GM21786 (cell line): ENCODE data around the gene KIFAP3.
A peak's percentile ranks its signal among the peaks of the same experiment; 100 is the strongest.

Source experiments
- ATAC-seq: cut with Tn5 transposase; IDR thresholded peaks from one replicate; pipeline ENCODE4 v1.9.1; 2021; ENCODE audit not compliant: unreplicated experiment

KIFAP3 gene

DNA sequence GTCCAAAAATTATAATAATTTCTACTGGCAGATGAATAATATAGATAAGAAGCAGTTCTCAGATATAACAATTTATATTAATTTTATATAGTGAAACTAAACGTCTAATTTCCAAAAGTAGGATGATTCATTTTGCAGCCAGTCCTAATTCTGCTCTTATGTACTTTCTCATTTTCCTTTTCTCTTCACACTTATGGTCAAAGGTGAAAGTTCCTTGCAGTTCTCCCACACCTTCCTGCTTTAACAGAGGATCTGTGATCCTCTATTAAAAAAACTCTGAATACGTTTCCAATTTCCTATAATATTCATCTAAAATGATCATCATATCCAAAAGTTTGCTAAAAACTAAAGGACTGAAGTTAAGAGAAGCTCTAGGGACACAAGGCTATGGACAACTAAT is 78.5 kb downstream of the KIFAP3 start:
- ATAC-seq, result no peak

DNA sequence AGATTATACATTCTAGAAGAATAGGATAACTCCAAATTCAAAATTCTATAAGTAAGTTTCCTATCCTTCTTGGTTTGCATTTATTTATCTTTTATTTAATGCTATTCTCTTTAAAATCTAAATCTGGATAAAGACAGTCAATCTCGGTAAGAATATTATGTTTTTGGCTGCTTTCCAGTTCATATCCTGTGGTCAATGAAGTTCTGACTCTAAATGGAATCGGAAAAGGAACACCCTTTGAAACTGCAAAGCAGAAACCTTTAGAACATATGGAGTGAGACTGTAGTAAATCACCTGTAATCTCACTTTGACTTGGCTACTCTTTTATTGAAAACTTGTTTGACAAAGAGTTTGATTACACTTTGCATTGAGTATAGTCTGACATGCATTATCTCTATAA is 85.2 kb downstream of the KIFAP3 start:
- ATAC-seq, result no peak

DNA sequence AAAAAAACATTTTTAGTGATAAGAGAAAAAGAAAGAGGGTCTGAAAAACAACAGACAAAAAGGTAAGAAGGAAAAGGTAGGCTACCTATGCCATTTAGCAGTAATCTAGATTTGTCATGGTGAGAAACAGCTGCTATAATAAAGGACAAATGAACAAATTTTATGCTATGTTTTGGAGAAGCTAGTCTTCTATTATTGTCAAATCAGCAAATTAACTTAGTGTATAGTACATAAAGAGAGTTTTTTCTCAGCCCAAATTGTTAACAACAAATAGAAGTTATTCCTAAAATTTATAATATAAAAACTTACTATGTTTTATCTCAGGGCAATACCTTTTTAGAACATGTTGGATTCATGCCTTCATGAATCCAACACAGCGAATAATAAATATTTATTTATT is 88.7 kb downstream of the KIFAP3 start:
- ATAC-seq, result no peak

DNA sequence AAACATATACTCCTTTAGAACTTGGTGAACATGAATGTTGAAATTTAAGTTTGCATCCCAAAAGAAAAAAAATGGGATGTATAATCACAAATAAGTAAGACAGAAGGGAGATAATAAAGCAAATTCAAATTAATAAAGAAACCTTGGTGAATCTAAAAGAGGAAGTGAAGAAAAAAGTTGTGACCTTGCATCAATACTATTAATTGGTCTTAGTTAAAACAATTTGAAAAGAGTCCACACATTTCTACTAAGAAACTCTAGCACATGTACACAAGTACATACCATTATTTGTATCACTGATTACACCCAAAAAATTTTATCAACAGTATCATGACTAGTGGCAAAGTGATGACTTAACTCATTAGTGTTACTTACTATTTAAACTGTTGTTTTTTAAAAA is 100.4 kb downstream of the KIFAP3 start:
- no peak for ATAC-seq

DNA sequence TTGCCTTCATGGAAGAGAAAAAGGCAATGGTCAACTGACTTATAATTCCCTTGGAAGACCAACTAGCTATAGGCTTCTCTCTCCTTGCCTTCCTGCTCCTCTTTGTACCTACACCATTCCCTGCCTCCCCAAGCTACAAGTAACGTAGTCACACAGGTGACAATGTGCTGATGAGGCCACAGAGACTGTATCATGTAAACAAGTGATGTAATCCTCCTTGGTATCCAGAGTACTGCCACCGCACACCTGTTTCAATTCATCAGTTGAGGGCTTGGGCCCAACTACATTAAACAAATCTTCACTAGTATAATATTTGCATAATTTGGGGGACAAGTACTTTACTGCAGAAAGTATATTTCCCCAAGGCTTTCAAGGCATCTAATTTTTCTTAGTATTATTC is 104.4 kb downstream of the KIFAP3 start:
- no peak for ATAC-seq

DNA sequence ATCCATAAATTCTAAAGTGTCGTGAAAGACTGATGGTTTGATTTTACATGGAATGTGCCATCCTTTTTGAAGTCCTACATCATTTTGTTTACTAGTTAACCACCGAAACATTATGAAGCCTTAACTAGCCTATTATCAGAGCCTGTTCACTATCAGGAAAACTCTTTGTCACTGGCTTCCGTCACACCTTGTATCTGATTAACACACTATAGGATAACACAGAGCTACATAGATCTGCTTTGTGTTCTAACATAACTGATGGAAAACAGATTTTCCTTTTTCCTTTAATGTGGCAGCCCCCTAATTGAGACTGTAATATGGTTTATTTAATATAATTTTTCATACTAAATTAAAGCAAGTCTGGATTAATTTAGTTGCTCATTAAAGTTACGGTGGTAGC is 106.3 kb downstream of the KIFAP3 start:
- ATAC-seq, result no peak

DNA sequence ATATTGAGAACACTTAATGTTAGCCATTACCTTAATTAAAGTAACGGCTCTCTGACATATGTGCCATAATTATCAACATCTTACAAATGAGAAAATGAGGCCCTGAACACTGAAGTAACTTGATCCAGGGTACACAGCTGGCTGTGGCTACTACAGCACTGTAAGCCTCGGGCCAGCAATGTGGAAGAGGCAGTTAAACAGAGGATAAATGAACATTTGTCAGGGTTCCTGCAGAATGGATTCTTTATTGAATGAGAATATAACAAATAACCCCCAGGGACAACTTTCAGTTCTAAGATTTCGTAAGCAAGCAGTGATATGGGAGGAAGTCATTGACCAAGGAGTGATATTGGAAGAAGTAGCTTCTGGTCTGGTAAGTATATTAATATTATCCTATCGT is 110.3 kb downstream of the KIFAP3 start:
- ATAC-seq, result no peak

DNA sequence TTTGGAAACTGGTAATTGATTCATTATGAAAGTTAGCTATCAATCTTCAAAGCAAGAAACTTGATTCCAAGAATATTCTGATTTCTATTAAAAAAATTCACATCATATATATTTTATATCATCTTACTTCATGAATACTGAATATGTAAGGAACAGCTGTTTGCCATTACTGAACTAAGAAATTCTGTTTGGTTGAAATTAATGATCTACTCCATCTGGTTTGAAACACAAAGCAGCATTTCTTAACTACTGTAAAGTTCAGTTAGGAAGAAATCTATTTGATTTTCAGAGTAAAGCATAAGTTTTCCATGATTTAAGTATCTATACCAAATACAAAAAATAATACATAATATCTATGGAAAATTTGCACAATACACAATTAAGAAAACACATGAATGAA is 114.8 kb downstream of the KIFAP3 start:
- ATAC-seq, result no peak

DNA sequence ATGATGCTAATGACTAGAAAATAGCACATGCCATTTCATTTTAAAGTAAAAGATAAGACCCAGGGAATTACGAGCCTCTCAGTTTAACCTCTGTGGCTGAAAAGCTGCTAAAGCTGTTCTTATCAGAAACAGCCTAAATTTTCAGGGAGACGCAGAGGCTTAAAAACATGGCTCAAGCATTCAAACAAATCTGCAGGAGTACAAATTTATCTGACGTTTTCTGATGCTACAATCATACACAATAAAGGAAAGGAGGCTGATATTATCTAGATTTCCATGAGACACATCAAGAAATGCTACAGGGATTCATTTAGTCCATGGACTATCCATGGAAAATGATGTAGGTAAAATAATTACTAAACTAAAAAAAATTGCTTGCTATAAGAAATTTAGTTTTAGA is 115.5 kb downstream of the KIFAP3 start:
- no peak for ATAC-seq

DNA sequence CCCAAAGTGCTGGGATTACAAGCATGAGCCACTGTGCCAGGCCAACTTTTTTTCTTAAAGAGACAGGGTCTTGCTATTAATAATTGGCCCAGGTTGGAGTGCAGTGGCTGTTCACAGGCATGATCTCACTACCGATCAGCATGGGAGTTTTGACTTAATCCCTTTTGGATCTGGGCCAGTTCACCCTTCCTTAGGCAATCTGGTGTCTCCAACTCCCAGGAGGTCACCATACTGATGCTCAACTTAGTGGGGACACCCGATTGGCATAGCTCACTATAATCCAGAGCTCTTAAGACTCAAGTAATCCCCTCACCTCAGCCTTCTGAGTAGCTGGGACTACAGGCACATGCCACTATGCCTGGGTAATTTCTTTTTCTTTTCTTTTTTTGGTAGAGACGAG is 116.6 kb downstream of the KIFAP3 start:
- no peak for ATAC-seq

DNA sequence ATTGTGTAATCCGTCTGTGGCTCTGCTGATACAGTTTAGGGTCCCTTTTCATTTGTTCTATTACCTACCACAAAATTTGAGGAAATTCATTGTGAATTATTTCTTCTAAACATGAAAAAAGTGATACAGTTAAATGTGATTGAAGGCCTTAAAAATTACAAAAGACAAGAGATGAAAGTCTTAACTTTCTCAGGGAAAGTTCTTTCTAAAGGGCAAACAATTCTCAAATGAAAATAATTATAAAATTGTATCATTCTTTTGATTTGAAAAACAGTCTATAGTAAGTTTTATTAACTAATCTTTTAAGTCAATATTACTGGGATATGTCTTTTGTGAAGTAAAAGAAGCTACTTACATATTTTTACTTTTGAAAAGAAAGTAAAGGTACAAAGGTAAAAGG is 123.4 kb downstream of the KIFAP3 start:
- no peak for ATAC-seq

DNA sequence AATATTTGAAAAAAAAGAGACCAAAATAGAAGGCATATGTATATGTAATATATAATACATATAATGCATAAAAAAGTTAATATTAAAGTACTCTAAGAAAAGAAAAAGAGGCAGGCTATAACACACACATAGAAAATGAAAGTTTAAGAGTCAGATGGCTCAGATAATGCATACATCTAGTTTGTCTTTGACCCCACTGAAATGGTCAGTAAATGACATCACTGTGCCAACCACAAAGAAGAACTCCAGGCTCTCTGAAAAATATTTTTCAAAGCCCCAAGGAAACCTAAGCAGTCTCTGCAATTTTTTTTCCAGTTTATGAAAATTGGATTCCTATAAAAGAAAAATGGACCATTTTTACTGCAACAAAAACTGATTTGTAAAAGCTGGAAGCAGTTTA is 125.4 kb downstream of the KIFAP3 start:
- ATAC-seq, result no peak

DNA sequence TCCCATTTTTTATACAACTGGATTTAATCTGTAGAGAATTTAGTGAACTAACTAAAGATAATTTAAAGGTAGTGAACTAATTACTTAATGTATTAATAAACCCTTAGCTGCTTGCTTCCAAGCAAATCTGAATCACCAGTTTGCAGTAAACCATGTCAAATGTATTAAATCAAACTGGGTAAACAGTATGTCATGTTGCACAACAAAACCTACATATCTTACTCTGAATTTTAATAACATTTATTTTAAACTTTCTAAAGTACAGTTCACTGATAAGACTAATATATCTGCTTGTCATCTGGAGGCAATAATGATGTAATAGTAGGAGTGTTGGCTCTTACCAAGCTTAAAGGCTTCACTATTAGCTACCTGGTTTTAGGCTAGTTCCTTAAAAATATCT is 128.3 kb downstream of the KIFAP3 start:
- ATAC-seq, result no peak

DNA sequence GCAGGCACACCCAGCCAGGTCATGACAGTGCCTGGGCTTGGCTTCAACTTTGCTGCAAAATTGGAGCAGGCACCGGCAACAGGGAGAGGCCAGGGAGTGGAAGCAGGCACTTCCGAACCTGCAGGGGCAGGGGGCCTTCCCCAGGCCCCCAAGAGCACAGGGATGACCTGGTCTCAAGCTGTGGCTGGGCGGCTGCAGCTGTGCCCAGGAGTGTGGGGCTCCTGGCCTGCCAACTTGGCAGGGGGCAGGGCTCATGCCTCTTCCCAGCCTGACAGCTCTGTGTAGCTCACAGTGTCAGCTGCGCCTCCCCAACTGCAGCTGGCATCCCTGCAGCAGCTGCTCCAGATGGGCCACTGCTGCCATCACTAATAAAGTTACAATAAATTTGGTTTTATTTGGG is 129.3 kb downstream of the KIFAP3 start:
- no peak for ATAC-seq

DNA sequence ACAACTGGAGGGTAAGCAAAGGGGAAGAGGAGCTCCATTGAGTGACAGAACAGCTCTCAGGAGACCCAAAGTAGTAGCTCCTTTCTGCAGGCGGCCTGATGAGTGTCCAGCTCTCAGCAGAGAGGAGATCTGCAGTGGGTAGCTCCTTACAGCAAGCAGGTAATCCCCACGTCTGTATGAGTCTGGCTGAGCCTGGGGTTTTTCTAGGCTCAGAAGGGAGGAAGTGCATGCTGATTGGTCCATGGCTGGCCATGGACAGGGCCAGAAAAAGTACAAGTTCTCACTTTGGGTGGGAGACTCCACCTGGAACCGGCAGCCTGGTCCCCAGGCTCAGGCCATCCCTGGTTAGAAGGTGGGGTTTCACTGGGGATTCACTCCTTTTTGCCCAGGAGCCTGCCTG is 129.9 kb downstream of the KIFAP3 start:
- no peak for ATAC-seq

DNA sequence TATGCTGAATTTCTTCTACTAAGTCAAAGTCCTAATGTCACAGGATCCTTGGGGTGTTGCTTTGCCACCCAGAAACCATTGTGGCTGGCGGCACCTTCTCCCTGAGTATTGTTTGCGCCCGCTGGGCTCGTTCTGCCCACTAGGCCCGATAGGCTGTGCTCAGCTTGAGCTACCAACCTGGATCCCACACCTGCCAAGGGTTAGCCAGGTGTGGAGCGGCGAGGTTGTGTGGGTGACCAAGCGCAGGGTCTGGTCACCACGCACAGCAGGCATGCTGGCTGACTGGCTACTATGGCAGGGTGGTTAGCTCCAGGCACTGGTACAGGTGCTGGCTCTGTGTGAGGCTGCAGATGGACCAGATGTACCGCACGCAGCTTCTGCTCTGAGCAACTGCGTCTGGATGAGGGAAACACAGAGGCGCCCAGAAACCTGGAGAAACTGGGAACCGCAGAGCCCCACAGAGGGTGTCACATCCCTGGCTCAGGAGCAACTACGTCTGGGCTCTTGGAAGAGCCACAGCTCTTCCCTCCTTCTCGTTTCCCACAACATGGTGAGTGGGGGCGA is 130.4 kb downstream of the KIFAP3 start:
- ATAC-seq, result no peak

DNA sequence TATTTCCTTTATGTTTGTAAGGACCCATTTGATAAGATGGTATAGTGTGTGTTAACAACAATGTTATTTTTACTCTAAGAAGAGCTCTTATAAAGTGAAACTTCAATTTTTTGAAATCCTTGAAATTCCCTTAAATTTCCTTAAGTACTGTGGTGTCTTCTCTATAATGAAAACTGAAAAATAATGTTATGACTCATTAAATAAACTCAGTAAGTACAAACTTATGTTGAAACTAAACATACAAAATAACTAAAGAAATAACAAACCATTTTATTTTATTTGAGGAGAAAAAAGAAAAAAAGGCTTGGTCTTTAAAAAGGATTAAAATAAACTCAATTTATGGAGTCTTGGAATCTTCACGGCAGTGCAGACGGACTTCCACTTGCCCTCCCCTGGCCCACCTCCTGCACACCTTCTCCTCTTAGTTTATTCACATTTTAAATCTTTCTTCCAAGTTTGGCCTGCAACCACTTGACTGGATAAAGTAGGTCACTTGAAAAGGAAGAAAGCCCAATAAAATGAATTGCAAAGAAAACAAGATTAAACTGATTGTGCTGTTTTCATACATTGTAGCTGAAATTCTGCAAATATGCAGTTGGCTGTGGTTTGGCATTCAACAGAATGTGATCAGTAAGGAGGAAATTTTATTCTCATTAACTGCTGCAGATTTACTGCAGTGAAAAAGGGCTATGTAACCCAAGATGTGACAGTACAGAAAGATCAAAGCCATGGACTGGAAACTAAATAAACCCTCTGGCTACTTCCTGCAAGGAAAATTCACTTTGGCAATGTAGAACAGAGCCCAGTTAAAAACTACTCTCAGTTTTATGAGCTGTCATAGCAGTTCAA is 132.3 kb downstream of the KIFAP3 start:
- ATAC-seq, result no peak

DNA sequence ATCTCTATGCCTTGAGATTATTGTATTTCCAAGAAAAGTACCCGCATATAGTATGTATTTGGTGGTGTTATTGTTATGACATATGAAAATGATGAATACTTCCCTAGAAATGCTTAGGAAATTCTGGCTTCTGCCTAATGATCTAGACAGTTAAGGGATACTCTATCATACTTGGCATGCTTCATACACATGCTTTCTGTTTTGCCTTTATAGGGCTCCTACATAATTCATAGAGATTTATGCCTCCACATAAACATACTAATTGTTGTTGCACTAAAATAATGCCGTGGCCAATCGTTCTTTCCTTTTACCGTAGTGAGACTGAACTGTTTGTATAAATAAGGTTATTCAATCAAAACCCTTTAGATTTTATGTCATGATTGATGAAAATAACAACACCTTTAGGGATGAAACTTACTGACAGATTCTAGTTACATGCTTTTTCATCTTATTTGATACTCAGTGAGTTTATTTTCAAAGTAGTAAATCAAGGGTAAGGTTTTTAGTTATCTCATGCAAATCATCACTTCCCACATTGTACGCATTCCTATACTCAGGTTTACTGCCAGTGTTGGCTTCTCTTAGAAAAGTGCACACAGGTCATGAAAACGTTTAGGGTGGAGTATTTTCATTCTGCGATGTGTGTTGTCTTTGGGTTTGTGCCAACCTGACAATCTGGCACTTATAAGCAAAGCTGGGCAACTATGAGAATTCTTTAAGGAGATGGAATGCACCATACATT is 140.3 kb downstream of the KIFAP3 start:
- no peak for ATAC-seq

DNA sequence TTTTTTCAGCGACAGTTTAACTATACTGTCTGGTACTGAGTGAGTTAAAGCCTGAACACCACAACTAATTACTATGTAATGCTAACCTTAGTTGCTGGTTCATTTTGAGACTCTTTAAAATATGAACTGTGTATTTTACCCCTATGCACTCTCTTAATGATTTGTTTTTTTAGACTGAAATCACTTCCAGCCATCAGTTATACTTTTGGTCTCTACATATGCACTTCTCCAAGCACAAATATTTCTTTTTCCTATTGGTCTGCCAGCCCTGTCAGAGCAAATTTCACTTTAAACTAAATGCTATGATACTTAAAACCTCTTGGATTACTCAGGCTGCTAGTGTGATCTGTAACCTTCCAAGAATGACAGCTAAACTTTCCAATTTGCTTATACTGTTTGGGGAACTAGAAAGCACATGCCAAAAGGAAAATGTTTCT is 142.7 kb downstream of the KIFAP3 start:
- no peak for ATAC-seq

DNA sequence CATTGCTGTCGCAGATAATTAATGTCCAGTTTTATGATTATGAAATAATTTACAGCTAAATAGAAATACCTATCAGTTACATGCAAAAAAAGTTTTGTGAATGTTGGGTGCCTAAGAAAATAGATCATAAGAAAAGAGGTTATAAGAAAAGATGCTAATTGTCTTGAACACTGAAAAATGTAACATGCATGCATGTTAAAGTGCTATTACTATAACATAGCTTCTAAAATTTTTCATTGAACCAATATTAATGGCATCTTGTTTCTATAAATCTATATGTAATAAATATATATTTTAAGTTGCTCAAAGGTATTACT is 145.3 kb downstream of the KIFAP3 start:
- ATAC-seq, result no peak

DNA sequence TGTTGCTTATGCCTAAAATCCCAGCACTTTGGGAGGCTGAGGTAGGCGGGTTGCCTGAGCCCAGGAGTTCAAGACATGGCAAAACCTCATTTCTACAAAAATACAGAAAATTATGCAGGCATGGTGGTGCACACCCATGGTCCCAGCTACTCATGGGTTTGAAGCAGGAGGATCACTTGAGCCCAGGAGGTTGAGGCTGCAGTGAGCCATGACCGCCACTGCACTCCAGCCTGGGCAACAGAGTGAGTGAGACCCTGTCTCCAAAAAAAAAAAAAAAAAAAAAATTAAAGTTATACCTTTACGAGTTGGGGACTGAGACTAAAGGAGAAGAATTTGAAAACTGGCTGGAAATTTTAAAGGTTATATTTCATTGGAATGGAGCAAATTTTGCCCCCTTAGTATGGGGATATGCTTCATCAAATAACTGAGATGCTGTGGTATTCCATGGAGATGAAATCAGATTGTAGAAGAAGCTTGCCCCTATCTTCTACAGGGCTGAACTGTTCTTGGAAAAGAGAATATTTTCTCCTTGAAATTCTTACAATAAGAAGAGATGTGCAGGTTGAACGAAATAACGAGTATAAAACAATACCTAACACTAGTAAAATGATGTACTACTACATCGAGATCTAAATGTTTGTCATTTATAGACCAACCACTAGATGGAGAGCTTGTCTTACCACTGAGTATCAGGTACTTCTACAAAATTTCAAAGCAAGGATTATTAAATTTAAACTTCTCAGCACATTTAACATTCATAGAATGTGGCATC is 145.9 kb downstream of the KIFAP3 start:
- peak; percentile 67 for ATAC-seq
